HG03066 (cell line): ENCODE results near the gene RWDD4.

ENCODE experiments used
- ATAC-seq: cut with Tn5 transposase; IDR thresholded peaks from one replicate; pipeline ENCODE4 v1.9.1; 2021; ENCODE audit warnings: low read depth; ENCODE audit not compliant: unreplicated experiment

Gene RWDD4

DNA sequence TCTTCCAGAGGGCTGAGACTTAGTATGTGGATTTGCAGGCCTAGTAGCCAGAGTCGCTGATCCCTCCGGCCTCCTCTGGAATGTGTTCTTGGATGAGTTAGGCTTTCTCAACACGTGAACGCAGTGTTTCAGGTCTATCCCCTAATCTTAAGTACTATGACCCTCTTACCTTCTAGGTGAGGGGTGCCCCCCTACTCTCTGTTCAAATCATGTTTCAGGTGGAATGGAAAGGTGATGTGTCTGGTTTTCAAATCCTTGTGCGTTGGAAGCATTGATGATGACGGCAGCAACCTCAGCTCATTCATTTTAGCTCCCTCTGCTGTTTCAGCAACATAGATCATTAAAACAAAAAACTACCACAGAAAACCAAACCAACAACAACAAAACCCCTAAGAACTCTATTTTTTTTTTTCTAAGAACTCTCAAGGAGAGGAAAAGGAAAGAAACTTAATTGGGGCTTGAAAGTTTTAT, 56.4 kb downstream of the RWDD4 start:
- no peak for ATAC-seq

DNA sequence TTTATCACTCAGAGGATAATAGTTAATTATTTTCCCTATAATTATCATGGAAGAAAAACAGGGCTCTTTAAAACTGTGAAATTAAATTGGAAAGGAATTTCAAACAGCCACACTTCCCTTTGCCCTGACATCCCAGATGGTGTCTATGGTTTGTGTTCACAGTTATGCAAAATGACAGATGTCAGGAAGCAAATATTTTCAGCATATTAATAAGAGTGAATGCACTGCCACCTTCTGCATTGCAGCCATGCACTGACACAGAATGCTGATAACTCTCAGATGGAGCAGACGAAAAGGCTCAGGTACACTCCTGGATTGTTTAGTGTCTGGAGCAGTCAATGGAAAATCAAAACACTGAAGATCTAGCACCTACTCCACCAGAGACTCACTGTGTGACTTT, 57.6 kb downstream of the RWDD4 start:
- no peak for ATAC-seq

DNA sequence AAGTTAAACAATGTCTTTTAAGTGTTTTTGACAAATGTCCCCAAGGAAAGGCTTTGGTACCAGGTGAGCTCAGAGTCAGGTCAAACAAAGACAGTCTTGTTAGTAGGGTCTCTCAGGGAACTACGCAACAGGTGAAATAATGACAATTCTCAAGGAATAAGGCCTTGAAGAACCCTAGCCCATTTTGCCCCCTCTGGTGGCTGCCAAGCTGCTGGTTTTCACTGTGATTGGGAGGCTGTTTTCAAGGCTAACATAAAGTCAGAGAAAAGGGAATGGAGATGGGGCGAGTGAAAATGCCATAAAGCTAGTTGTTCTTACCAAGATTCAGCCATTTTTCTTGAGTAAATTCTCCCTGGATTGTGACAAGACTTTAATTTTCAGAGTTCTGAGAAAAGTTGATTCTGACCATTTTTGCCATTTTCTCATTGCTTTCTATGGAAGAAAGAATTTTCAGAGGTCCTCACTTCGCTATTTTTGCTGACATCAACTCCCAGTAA, 58.7 kb downstream of the RWDD4 start:
- ATAC-seq: no peak

DNA sequence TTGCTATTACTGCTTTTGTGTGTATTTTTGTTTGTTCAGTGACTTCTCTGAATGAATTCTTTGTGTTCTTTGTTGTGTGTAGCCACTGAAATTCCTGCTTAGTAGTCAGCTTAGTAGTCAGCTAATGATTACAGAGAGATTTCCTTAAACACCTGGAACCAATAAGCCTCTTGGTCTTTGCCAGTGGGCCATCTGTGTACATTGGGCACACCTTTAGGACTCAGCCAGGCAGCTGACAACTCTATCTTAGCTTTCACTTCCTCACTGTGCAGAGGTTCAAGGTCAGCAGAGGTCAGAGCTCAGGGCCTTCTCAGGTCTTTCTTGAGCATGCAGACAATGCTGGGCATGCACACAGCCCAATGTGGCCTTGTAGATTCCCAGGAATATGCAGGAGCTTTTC, 59.3 kb downstream of the RWDD4 start:
- no peak for ATAC-seq

DNA sequence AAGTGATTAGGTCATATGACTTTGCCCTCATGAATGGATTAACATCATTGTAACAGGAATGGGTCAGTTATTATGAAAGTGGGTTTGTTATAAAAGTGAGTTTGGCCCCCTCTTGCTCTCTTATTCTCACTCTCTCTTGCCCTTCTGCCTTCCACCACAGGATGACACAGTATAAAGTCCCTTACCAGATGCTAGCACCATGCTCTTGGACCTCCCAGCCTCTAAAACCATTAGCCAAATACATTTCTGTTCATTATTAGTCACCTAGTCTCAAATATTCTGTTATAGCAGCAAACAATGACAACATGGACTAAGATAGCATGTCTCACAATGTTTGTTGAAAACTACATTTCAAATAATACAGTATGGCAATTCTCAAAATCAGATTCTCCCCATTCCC, 59.7 kb downstream of the RWDD4 start:
- ATAC-seq: no peak

DNA sequence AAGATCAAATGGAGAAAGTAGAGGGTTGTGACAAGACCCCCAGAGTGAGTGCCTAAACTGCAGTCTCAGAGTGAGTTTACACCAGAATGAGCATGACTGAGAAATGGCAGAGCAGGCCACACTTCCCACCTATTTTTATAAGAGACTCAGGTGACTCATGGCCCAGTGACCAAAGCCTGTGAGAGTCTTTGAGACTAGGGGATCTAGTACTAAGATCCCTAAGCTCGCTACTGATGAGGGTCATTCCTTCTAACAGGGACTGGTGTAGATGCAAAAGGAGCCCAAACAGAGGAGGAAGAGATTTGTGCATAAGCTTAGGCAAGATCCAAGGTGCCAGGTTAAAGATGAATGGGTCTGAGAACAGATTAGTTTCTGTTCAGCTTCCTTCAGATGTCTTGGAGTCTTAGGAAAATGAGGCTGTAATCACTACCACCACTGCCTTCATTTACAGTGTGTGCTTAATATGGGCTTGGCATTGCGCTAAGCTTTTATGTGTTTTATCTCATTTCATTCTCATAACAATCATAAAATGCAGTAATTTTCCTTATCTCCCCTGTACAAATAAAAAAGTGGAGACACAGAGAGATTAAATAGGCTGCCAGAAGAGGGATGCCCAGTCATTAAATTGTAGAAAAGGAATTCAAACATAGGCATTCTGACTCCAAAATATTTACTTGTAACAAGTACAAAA, 62.8 kb downstream of the RWDD4 start:
- ATAC-seq: no peak

DNA sequence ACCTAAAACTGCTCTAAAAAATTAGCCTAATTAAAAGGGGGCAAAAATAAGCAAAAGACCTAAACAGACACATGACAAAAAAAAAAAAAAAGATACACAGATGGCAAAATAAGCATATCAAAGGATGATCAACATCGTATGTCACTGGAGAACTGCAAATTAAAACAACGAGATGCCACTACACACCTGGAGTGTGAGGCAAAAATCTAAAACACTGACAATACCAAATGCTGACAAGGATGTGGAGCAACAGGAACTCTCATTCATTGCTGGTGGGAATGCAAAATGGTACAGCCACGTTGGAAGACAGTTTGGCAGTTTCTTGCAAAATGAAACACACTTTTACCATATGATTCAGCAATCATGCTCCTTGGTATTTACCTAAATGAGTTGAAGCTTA, 64.2 kb downstream of the RWDD4 start:
- no peak for ATAC-seq

DNA sequence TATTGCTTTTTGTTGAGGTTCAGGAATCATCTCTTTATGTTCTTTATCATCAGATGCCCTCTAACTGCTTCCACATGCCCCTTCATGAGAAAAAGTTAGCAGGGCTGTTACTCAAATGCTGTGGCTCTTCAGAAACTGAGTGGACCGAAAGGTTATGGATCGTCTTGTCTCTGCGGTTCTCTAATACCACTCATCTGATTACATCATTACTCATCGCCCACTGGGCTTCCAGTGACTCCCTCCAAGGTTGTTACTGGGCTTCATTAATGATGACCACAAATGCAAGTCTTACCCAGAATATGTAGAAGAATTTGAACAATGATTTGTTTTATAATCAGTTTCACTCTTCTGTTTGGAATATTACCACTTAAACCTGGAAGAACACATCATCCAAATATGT, 67.7 kb downstream of the RWDD4 start:
- no peak for ATAC-seq
